ENCODE data around the gene SLC5A2. TPM values are rescaled to one million over a fixed set of nuclear protein-coding genes. Genes with fewer than 3 reads are reported as not detected.
"Not testable (repeated sequence)": the region's sequence is repeated elsewhere in the genome, so short reads cannot be mapped to it uniquely, and the experiment has no call there.

The SLC5A2 gene
- polyA plus RNA-seq, 1 donor = 62.1 TPM

DNA sequence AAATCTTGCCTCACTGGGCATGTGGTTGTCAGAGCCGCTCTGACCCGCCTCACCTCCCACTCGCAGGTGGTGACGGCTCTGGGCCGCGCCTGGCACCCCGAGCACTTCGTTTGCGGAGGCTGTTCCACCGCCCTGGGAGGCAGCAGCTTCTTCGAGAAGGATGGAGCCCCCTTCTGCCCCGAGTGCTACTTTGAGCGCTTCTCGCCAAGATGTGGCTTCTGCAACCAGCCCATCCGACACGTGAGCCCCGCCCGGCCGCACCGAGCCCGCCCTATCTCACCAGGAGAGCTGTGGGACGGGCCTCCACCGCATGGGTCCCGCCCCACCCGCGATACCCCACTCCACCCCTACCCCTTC is 7.0 kb upstream of the SLC5A2 start:
- no peak for DNase-seq

DNA sequence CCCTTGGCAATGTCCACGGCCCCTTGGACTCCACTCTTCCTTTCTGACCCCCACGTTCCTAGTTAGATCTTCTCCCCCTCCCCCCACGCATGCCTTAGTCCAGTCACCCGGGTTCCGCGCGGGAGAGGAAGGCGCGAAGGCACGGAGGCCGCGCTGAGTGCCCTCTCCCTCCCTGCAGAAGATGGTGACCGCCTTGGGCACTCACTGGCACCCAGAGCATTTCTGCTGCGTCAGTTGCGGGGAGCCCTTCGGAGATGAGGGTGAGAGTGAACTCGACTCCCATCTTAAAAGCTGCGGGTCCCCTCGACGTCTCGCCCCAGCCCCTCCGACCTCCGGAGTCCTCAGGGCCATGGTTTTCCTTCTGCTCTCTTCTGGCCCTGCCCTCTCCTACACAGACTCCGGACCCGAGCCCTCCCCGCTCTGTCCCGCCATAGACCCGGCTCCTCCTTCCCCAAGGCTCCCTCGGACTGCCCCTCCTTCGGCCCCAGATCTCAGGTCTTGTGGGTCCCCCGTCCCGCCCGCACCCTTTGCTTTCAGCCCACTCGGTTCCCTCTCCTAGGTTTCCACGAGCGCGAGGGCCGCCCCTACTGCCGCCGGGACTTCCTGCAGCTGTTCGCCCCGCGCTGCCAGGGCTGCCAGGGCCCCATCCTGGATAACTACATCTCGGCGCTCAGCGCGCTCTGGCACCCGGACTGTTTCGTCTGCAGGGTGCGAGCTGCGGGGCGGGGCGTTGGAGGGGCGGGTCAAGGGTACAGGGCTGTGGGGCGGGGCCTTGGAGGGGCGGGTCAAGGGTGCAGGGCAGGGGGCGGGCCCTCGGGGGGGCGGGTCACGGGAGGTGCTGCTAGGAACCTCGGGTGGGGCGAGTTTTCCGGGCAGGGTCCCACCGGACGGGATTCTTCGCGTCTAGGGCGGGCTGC is 6.4 kb upstream of the SLC5A2 start:
- DNase-seq = no peak

DNA sequence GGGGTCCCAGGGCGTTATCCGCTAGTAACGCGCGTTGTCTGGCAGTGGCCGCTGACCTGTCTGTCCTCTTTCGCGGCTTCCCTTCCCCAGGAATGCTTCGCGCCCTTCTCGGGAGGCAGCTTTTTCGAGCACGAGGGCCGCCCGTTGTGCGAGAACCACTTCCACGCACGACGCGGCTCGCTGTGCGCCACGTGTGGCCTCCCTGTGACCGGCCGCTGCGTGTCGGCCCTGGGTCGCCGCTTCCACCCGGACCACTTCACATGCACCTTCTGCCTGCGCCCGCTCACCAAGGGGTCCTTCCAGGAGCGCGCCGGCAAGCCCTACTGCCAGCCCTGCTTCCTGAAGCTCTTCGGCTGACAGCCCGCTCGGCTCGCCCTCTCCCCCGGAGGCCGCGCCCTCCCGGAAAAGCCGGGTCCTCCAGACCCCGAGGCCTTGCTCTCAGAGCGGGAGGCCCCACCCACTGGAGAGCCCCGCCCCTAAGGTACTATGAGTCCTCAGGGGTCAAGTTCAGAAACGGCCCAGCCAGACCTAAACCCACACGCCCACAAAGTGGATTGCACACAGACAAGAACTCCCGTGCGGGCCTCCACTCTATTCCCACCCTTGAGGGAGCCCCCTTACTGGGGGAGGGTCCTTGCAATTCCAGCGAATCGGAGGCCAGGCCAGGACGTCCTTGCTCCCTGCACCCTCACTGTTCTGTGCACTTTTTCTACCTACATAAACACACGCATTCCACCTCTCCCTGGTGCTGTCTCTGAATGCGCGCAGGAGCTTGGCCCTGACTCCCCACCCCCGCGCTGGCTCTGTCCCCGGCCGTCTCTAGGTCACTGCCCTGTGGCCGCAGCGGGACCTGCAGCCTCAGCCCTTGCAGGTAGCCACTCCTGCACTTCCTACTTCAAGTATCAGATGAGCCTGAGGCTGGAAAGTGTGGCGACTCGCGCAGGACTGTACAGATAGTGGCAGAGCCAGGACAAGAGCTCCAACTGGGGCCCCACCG is 5.4 kb upstream of the SLC5A2 start:
- no peak for DNase-seq

DNA sequence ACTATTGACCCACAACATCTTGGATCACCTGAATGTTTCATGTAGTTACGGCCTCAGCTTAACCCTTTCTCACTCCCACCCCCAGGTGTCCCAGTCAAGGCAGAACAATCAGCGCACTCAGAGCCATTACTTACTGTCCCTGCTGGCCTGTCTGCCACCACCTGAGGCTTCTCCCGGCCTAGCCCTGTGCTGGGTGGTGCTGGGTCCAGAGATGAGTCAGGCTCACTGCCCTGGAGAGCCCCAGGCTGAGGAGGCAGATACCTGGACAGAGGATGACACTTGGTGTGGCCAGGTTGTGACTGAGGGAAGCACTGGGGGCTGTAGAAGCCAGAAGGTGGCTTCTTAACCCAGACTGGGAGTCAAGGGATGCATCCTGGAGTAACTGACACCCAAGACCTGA is 4.0 kb upstream of the SLC5A2 start:
- DNase-seq = no peak

DNA sequence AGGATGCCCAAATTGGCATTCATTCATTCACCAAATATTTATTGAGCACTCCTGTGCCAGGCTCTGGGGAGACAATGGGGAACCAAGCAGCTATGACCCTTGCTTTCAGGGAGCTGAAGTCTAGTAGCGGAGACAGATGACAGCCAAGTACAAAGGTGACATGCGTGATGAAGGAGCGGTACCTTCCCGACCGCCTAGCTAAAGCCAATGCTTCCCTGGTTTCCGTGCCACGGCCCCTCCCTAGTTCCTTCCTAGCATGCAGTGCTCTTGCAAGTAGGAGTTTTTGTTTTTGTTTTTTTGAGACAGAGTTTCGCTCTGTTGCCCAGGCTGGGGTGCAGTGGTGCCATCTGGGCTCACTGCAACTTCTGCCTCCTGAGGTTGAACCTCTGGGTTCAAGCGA is 3.2 kb upstream of the SLC5A2 start:
- DNase-seq = no peak

DNA sequence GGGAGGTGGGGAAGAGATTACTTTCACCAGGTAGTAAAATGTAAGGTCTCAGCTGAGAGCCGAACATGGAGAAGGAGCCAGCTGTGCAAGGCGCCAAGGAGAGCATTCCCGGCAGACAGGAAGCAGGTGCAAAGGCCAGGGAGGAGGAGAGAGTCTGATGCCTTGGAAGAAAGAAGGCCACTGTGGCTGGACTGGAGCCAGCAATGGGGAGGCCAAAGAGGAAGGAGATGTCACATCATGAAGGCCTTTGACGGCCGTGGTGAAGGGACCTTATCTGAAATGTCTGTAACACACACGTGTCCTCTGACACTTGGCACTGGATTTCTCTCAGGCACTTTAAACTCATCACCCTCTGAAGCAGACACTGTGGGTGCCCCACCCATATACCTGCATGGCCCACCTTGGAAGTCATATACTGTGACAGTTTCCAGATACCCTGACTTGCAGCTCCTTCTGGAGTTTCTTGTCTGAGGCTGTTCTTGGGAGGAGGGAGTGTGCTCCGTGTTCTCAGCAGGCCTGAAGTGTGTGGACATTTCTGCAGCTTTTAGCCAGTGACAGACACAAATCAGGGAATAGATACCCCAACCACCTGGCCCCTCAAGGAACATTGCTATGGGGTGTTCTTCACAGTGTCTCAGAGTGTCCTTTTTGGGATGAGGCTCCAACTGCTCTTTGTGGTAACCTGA is 1.9 kb upstream of the SLC5A2 start:
- no peak for DNase-seq

DNA sequence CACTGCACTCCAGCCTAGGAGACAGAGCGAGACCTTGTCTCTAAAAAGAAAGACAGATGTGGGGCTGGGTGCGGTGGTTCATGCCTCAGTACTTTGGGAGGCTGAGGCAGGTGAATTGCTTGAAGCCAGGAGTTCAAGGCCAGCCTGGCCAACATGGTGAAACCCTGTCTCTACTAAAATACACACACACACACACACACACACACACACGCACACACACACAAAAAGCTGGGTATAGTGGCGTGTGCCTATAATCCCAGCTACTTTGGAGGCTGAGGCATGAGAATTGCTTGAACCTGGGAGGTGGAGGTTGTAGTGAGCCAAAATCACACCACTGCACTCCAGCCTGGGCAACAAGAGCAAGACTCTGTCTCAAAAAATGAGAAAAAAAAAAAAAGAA is 1.1 kb downstream of the SLC5A2 start:
- not testable (repeated sequence) for DNase-seq

DNA sequence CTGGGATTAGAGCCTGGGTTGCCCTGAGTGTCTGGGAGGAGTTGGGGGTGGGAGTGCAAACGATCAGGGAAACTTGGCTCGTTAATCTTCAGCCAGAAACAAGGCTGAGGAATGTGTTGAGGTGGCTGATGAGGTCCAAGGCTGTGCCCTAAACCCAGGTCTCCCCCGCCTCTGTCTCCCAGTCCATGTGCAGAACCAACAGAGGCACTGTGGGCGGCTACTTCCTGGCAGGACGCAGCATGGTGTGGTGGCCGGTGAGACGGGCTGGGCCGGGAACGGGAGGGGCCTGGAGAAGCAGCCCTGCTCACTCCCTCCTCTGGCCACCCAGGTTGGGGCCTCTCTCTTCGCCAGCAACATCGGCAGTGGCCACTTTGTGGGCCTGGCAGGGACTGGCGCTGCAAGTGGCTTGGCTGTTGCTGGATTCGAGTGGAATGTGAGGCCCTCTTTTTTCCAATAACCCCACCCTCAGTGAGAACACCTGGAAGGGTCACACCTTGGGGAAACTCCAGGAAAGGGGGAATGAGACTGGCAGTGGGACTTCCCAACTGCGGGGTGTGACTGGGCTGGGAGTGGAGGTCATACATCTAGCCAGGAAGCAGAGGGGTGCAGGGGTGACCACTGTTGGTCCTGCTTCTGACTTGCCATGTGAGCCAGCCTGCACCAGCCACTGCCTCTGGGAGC is 1.7 kb downstream of the SLC5A2 start:
- DNase-seq = no peak

DNA sequence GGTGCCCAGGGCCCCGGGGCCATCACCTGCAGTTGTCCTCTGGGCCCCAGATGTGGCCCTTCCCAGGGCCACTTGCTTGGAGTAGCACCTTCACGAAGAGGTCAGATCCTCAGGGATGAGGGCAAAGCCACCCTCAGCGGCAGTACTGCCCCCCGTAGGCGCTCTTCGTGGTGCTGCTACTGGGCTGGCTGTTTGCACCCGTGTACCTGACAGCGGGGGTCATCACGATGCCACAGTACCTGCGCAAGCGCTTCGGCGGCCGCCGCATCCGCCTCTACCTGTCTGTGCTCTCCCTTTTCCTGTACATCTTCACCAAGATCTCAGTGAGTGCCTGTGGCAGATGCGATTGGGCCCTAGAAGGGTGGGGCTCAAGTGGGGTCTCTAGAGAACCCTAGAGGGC is 2.6 kb downstream of the SLC5A2 start:
- DNase-seq = no peak

DNA sequence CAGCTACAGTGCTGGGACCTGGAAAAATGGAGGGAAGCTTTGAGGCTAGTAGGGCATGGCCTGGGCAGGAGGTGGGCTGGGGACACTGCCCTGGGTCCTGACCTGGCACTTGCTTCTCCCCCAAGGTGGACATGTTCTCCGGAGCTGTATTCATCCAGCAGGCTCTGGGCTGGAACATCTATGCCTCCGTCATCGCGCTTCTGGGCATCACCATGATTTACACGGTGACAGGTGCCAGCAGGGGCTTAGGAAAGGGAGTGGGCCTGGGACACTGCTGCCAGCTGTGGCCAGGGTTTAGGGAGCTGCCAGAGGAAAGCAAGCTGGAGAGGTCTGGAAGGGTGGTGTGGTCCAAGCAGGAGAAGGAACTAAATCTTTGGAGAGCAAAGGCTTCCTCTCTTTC is 3.1 kb downstream of the SLC5A2 start:
- DNase-seq = no peak

DNA sequence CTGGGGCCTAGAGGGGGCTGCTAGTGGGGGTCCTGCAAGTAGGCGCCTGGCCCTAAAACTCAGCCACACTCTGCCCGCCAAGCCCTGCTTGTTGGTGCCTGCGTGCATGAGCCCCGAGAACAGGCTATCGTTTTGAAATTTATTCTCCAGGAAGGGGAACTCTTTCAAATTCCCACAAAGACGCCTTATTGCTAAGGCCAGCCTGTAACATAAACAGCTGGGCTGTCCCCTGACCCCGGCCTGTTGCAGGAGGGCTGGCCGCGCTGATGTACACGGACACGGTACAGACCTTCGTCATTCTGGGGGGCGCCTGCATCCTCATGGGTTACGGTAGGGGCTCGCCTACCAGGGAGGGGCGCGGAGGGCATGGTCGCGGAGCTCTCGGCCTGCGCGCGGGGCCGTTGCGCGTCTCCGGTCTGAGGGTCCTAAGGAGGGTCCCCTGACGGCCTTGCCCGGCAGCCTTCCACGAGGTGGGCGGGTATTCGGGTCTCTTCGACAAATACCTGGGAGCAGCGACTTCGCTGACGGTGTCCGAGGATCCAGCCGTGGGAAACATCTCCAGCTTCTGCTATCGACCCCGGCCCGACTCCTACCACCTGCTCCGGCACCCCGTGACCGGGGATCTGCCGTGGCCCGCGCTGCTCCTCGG is 4.3 kb downstream of the SLC5A2 start:
- no peak for DNase-seq

DNA sequence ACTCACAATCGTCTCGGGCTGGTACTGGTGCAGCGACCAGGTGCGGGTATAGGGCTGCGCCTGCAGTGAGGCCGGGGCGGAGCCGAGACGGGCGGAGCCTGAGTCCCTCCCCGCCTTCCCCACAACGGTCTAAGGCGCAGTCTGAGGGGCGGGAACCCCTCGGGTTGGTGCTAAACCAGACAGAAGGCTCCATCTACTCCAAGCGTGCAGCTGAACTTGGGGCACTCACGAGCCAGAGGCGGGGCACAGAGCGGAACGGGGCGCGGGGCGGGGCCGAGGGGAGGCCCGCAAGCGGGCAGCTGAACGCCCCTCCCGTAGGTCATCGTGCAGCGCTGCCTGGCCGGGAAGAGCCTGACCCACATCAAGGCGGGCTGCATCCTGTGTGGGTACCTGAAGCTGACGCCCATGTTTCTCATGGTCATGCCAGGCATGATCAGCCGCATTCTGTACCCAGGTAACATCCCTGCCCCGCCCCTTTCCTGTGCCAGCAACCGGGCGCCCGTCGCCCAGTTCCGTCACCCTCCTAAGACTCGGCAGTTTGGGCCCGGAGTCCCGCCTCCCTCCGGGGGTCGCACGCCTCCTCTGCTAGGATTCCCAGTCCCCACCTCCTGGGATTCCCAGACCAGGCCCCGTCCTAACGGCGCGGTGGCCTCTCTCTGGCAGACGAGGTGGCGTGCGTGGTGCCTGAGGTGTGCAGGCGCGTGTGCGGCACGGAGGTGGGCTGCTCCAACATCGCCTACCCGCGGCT is 5.0 kb downstream of the SLC5A2 start:
- no peak for DNase-seq

DNA sequence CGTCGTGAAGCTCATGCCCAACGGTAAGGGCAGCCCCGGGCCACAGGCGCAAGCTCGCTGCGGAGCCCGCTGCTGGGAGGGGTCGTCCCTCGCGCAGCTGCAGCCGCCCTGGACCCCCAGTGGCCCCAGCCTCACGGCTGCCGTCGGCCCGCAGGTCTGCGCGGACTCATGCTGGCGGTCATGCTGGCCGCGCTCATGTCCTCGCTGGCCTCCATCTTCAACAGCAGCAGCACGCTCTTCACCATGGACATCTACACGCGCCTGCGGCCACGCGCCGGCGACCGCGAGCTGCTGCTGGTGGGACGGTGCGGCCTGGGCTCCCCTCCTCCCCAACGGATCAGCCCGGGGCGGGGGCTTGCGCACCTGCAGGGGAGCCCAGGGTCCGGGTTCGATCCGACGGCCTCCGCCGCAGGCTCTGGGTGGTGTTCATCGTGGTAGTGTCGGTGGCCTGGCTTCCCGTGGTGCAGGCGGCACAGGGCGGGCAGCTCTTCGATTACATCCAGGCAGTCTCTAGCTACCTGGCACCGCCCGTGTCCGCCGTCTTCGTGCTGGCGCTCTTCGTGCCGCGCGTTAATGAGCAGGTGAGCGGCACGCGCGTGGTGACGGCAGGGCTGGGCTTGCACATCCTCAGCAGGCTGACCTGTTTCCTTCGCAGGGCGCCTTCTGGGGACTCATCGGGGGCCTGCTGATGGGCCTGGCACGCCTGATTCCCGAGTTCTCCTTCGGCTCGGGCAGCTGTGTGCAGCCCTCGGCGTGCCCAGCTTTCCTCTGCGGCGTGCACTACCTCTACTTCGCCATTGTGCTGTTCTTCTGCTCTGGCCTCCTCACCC is 5.8 kb downstream of the SLC5A2 start:
- DNase-seq = no peak

DNA sequence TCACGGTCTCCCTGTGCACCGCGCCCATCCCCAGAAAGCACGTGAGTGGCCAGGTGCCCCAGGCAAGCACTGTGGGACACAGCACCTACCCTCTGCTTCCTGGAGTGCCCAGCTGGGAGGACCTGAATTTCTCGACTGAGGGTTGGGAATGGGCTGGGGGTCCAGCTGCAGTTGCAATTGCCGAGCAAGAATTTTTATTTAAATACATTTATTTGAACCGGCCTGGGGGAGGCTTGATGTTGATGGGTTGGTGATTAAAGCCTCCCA is 6.3 kb downstream of the SLC5A2 start:
- DNase-seq = no peak

DNA sequence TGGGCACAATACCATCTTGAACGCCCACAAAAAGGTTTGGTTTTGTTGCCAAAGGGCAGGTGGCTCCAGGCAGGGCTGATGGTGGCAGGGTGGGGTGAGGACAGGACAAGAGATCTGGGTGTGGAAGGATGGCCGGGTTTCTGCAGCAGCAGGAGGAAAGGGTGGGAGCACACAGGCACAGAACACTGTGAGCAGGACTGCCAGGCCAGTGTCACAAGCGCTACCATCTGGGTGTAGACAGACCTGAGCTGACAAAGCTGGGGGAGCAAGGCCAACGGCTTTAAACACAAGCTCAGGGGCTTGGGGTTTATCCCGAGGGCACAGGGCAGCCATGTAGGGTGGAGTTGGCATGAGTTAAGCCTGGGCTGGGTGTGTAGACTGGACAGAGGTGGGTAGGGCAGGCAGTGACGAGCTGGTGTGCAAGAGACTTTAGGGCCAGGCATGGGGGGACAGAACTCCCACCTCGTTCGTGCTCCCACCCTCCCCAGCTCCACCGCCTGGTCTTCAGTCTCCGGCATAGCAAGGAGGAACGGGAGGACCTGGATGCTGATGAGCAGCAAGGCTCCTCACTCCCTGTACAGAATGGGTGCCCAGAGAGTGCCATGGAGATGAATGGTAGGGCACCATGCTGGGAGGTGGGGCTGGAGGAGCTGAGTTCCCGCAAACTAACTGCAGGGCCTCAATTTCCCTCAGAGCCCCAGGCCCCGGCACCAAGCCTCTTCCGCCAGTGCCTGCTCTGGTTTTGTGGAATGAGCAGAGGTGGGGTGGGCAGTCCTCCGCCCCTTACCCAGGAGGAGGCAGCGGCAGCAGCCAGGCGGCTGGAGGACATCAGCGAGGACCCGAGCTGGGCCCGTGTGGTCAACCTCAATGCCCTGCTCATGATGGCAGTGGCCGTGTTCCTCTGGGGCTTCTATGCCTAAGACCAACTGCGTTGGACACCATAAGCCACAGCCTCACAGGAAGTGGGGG is 7.0 kb downstream of the SLC5A2 start:
- no peak for DNase-seq

DNA sequence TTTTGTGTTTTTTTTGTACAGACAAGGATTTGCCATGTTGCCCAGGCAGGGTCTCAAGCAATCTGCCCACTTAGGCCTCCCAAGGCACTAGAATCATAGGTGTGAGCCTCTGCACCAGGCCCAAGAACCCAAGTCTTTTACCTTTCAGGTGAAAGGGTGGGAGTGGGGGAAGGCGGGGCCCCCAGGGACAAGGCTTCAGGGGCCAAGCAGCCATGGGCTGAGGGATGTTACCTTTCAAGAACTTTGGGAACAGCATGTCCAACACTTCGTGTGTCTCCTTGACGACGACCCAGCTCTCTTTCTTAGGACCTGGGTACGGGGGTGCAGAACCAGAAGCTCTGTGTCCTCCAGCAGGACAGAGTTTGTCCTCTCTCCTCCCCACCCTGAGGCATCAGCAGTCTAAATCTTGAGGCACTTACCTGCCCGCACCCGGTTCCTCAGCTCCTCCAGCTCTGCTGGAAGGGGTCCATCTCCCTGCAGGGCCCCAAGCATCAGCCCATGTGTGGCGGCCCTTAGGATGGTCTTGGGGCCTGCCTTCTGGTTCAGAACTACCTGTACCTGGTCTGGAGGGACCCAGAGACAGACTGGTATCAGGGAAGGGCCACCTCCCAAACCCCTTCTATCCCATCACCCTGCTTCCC is 9.0 kb downstream of the SLC5A2 start:
- no peak for DNase-seq

DNA sequence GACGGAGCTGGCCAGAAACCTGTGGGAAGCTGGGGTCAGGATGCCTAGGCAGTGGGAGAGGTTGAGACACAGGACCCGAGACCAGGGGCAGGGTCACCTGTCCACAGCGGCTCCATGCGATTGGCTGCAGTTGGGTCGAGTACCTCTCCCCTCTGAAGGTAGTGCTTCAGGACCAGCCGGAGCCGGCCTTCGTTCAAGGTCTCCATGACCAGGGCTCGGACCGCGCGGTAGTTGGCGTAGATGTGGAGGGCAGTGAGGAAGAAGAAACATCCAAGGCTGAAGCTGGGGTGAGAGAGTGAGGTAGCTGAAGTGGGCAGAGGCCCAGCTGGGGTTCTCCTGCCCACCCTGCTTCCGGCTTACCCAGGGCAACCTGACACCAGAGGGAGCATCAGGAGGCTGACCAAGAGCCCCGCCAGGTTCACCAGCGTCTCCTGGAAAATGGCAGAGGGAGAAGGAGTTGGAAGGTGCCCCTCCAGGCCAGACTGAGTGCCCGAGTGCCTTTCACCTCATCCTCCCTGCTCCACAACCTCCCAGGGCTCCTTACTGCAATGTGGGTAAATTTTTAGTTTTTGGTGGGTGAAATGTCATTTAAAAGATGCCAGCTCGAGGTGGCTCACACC is 10.7 kb downstream of the SLC5A2 start:
- no peak for DNase-seq

DNA sequence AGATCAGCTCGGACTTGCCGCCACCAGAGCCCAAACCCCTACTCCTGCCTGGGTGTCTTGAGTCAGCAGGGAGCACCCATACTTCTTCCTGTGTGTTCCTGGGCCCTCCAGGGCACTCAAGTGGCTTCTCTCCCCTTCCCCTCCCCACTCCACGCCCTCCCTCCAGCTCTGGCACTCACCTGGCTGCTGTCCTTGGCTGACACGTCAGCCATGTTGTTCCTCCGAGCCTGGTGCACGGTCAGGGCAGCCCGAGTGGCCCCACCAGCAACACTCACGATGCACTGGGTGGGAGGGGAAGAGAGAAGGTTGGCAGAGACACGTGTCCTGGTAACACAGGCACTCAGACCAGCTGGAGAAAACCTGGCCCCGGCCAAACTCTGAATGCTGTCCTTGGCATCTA is 13.7 kb downstream of the SLC5A2 start:
- DNase-seq = no peak

Measured in left kidney (tissue), 2 donors.